ENCODE data around the gene FAM120B.
"Not testable (repeated sequence)": the region's sequence is repeated elsewhere in the genome, so short reads cannot be mapped to it uniquely, and the experiment has no call there.

- not testable (repeated sequence) for TF ChIP-seq CTCF, POLR2A (IDR thresholded peaks at IDR 0.05)
Observed at GRCh38 chr6:170264644-170265043, 41.9 kb upstream of the FAM120B start.
